Omental fat pad (tissue), 4 donors: ENCODE results near the gene F10. TPM values are rescaled to one million over a fixed set of nuclear protein-coding genes. Genes with fewer than 3 reads are reported as not detected.

ENCODE experiments used
- ATAC-seq: fragments of 150-250 bp; one replicate; pipeline ENCODE4 v1.9.1; 2016; ENCODE audit warnings: mild to moderate bottlenecking, moderate library complexity; ENCODE audit not compliant: low FRiP score
- DNase-seq: peaks from one replicate; pipeline ENCODE4 v3.0.0-alpha.2; 2019; ENCODE audit warnings: low spot score
- total RNA-seq, 4 donors: library from RNA; depleted of rRNA; stranded (reverse); fragments of >200 nt; gene quantifications; one replicate each; pipeline ENCODE4 v1.1.0, GENCODE V29; 2016
- TF ChIP-seq, protein P1 (sequence below), 3 donors: fragments of 450-650 bp; IDR thresholded peaks; one replicate each; pipeline ENCODE4 v1.5.1; 2016 to 2017; ENCODE audit warnings: antibody characterized with exemption in 3 of 3, mild to moderate bottlenecking in 3 of 3, moderate library complexity in 2 of 3

F10 gene
- total RNA-seq, 4 donors from 2014 or later, result 10.8 to 51.1 (median 13.6) TPM

DNA sequence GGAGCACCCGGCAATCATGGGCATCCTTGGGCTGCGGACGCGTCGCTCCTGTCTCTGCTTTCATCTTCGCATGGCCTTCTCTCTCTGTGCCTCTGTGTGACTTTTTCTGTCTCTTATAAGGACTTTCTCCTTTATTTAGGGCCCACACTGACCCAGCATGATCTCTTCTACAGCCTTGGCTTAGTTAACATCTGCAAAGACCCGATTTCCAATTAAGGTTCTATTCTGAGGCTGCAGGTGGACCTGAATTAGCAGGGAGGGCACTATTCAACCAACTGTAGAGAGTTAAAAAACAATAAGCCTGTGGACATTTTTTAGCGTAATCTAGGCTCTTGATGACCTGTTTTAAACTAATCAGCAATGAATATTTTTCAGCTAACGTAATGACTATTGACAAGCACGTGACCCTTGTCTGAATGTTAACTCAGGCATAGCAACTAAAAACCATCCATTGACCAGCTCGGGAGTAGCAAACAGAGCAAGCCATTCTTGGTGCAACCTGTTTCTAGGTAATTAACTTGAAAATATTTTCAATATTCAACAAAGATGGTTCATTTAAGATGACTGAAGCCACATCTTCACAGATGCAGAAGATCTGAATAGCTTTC lies 15.2 kb downstream of the F10 start:
- TF ChIP-seq, protein P1, sequence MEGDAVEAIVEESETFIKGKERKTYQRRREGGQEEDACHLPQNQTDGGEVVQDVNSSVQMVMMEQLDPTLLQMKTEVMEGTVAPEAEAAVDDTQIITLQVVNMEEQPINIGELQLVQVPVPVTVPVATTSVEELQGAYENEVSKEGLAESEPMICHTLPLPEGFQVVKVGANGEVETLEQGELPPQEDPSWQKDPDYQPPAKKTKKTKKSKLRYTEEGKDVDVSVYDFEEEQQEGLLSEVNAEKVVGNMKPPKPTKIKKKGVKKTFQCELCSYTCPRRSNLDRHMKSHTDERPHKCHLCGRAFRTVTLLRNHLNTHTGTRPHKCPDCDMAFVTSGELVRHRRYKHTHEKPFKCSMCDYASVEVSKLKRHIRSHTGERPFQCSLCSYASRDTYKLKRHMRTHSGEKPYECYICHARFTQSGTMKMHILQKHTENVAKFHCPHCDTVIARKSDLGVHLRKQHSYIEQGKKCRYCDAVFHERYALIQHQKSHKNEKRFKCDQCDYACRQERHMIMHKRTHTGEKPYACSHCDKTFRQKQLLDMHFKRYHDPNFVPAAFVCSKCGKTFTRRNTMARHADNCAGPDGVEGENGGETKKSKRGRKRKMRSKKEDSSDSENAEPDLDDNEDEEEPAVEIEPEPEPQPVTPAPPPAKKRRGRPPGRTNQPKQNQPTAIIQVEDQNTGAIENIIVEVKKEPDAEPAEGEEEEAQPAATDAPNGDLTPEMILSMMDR (IDR thresholded peaks at IDR 0.05), result no peak
- no peak for DNase-seq
- no peak for ATAC-seq

GRCh38 chr13:113138792-113139551 lies 16.4 kb downstream of the F10 start:
- DNase-seq (no peak), ATAC-seq (no peak)
- TF ChIP-seq, protein P1 (IDR thresholded peaks at IDR 0.05), result no peak

DNA sequence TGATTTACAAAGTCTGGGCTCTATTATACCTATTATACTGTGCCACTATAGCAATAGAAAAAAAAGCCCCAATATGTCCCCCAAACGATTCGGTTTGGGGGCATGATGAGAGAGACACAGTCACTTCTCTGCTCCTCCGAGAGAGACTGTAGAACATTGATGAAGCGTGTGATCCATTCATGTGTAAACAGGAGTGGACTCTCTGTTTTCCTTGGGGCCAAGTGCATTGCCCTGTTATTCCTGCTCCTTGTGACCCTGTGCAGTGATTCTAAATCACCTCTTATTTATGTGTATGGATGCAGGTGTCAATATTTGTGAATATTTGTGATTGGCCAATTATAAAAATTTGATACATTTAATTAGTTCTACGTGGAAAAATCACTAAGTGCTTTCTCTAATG lies 17.0 kb downstream of the F10 start:
- ATAC-seq, result no peak
- no peak for DNase-seq
- TF ChIP-seq, protein P1 (IDR thresholded peaks at IDR 0.05), result no peak

- TF ChIP-seq, protein P1 (IDR thresholded peaks at IDR 0.05), result no peak
Measured at GRCh38 chr13:113140677-113141600, 18.3 kb downstream of the F10 start.

DNA sequence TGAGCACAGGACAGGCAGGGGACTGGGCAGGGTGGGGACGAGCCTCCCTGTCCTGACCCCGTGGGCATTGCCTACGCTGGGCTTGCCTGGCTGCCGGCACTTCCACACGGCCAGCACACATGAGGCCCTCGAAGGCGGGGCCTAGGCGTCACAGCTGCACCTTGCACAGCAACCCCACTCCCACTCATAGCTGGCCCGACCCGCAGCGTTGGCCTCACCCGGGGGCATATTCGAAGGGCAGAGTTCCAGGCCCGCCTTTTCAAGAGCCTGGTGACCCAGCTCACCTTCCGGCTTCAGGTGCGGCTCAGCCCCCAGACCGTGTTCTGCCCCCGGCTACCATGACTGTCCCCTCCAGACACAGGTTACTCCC lies 19.0 kb downstream of the F10 start:
- TF ChIP-seq, protein P1 (IDR thresholded peaks at IDR 0.05), result no peak
- ATAC-seq, result no peak
- no peak for DNase-seq

More at GRCh38 chr13:113140677-113141600, 18.3 kb downstream of the F10 start:
- no peak for DNase-seq
- ATAC-seq, result no peak

GRCh38 chr13:113142876-113143275 lies 20.3 kb downstream of the F10 start:
- ATAC-seq, result no peak
- TF ChIP-seq, protein P1 (IDR thresholded peaks at IDR 0.05), result no peak
- DNase-seq, result no peak
